MG63 (cell line): ENCODE data around the gene APBA2. TPM values are rescaled to one million over a fixed set of nuclear protein-coding genes. Genes with fewer than 3 reads are reported as not detected.
"Not testable (repeated sequence)": the region's sequence is repeated elsewhere in the genome, so short reads cannot be mapped to it uniquely, and the experiment has no call there.

Source experiments
- DNase-seq: peaks from one replicate; pipeline ENCODE4 v3.0.0-alpha.2; 2020
- H3K27me3 ChIP-seq: fragments of 250-450 bp; sonication (Bioruptor Pico); 2 replicates; pipeline ENCODE4 v1.5.1; 2020; ENCODE audit warnings: mild to moderate bottlenecking, moderate library complexity
- H3K36me3 ChIP-seq: fragments of 250-450 bp; sonication (Bioruptor Pico); 2 replicates; pipeline ENCODE4 v1.5.1; 2020; ENCODE audit warnings: mild to moderate bottlenecking, moderate library complexity
- H3K4me3 ChIP-seq: fragments of 250-450 bp; sonication (Bioruptor Pico); 2 replicates; pipeline ENCODE4 v1.5.1; 2020; ENCODE audit warnings: mild to moderate bottlenecking, moderate library complexity
- H3K9me3 ChIP-seq: fragments of 250-450 bp; sonication (Bioruptor Pico); 2 replicates; pipeline ENCODE4 v1.5.1; 2020; ENCODE audit warnings: mild to moderate bottlenecking, moderate library complexity
- total RNA-seq: library from RNA; depleted of rRNA; stranded (reverse); fragments of >200 nt; shearing (Covaris generic); gene quantifications from 2 replicates; pipeline ENCODE4 v1.2.3, GENCODE V29; 2014; ENCODE audit warnings: low replicate concordance; rRNA removed

Gene APBA2
- total RNA-seq, result 20.0 and 28.0 TPM in 2 replicates

DNA sequence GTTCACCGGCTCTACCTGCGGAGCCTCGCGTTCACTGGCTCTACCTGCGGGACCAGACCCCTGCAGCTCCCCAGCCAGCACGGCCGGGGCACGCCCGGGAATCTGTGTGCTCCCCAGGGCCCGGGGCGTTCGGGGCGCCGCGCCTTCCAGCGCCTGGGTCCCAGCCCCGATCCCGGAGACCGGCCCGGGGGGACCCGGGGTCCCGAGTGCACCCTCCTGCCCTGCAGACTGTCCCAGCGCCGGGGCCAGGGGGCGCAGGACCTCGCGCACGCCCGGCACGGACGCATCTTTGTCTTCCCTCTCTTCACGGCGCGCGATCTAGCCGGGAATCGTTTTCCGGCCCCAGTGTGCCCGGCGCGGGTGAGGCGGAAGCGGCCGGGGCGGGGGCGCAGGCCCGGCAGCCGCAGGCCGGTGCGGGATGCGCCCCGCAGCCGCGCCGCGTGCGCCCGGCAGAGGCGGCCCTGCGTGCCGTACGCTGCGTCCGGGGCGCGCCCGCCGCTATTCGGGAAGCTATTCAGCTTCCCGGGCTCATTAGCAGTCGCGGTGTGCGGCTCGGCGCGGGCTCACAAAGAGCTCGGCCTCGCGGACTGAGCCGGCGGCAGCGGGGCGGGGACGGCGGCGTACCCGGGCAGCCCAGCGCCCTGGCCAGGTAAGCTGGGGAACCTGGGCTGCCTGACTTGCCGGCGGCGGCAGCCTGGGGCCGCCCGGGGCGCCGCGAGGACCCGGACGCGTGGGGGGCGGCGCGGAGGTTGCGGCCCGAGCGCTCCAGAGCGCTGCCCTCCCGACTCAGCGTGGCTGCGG lies at the start of gene APBA2:
APBA2 (plus strand) TSS at position 345 of the 801 bp plus-strand sequence. CDS start 167,911 bp downstream, outside the sequence.
- no peaks in the 10 kb centered on the region for H3K27me3 ChIP-seq
- DNase-seq, result peak; percentile 50

DNA sequence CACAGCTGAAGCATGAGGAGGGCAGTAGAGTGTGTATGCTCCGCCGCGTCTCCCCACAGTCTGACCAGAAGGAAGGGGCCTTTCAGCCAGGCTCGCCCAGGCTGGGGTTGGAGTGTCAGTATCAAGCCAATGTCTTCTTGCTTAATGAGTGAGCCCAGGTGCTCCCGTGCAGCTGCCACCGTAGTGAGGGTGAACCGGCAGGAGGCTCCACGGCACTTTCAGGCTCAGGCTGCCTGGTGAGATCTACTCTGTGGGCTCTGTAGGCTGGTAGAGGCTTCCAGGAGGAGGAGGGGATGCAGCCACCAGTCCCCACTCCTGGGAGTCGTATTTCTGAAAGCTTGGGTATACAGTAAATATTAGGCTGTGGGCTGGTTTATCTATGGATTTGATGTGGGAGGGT lies 45.5 kb upstream of the APBA2 start:
- not testable (repeated sequence) for H3K9me3 ChIP-seq, H3K4me3 ChIP-seq, H3K36me3 ChIP-seq, H3K27me3 ChIP-seq, DNase-seq

More for the DNA sequence above, at the start of gene APBA2:
- Histone ChIP-seq H3K9me3 (no peaks in the 10 kb centered on the region), H3K4me3 (peak within 1 kb of the TSS; percentile 58), H3K36me3 (no peaks in the 10 kb centered on the region)

DNA sequence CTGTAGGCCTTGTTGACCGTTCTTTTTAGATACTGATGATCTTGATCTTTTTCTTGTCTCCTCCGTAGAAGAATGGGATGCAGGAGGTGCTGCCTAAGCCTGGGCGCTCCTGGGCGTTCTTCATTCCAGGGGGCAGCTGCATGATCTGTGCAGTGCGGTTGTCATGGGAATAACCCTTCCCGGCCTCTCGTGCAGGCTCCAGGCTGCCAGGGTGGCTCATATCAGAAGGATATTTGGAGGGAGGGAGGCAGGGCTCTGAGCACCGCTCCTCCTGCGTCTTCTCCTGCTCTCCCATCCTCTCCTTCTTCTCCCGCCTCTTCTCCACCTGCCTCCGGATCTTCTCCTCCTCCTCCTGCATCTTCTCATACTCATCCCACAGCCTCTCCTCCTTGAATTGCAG lies 43.6 kb upstream of the APBA2 start:
- DNase-seq, H3K9me3 ChIP-seq, H3K36me3 ChIP-seq, H3K4me3 ChIP-seq, H3K27me3 ChIP-seq: not testable (repeated sequence)

- not testable (repeated sequence) for H3K27me3 ChIP-seq, H3K4me3 ChIP-seq, DNase-seq, H3K9me3 ChIP-seq, H3K36me3 ChIP-seq
Observed at GRCh38 chr15:28843520-28843919, 42.3 kb upstream of the APBA2 start.

GRCh38 chr15:28844147-28844546 lies 41.6 kb upstream of the APBA2 start:
- DNase-seq, H3K4me3 ChIP-seq, H3K9me3 ChIP-seq, H3K36me3 ChIP-seq, H3K27me3 ChIP-seq: not testable (repeated sequence)

- not testable (repeated sequence) for H3K36me3 ChIP-seq, H3K27me3 ChIP-seq, H3K9me3 ChIP-seq, H3K4me3 ChIP-seq, DNase-seq
Observed at GRCh38 chr15:28847247-28847646, 38.5 kb upstream of the APBA2 start.

- not testable (repeated sequence) for H3K4me3 ChIP-seq, H3K9me3 ChIP-seq, DNase-seq, H3K27me3 ChIP-seq, H3K36me3 ChIP-seq
Observed at GRCh38 chr15:28847959-28848358, 37.8 kb upstream of the APBA2 start.

DNA sequence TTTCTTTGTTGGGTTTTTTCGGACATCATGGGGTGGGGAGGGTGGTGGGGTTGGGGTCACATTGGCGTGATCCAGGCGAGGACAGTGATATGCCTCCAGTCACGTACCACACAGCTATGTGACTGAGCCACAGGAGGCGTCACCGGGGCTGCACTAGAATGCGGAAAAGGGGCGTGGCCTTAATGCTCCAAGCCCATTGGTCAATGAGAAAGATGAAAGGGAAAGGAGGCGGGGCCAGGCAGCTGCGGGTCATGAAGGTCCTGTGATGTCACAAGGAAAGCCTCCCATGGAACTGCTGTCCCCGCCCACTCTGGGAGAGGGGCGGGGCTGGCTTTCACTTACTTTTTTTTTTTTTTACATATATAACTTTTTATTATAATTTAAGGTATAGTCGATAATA lies 37.3 kb upstream of the APBA2 start, which contains the start of gene GOLGA6L7:
GOLGA6L7 (minus strand) TSS at position 124 of the 400 bp plus-strand sequence; CDS start at position 29, 95 bp downstream.
- not testable (repeated sequence) for H3K36me3 ChIP-seq, H3K4me3 ChIP-seq, H3K27me3 ChIP-seq, H3K9me3 ChIP-seq
- peak; percentile 18 for DNase-seq

DNA sequence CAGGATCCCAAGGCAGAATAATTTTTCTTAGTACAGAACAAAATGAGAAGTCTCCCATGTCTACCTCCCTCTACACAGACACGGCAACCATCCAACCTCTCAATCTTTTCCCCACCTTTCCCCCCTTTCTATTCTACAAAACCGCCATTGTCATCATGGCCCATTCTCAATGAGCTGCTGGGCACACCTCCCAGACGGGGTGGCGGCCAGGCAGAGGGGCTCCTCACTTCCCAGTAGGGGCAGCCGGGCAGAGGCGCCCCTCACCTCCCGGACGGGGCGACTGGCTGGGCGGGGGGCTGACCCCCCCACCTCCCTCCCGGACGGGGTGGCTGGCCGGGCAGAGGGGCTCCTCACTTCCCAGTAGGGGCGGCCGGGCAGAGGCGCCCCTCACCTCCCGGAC lies 36.5 kb upstream of the APBA2 start:
- not testable (repeated sequence) for DNase-seq, H3K4me3 ChIP-seq, H3K27me3 ChIP-seq, H3K9me3 ChIP-seq, H3K36me3 ChIP-seq

DNA sequence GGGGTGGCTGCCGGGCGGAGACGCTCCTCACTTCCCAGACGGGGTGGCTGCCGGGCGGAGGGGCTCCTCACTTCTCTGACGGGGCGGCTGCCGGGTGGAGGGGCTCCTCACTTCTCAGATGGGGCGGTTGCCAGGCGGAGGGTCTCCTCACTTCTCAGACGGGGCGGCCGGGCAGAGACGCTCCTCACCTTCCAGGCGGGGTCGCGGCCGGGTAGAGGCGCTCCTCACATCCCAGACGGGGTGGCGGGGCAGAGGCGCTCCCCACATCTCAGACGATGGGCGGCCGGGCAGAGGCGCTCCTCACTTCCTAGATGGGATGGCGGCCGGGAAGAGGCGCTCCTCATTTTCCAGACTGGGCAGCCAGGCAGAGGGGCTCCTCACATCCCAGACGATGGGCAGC lies 36.0 kb upstream of the APBA2 start:
- not testable (repeated sequence) for H3K4me3 ChIP-seq, H3K36me3 ChIP-seq, H3K27me3 ChIP-seq, H3K9me3 ChIP-seq, DNase-seq

- not testable (repeated sequence) for H3K27me3 ChIP-seq, DNase-seq, H3K4me3 ChIP-seq, H3K9me3 ChIP-seq, H3K36me3 ChIP-seq
Observed at GRCh38 chr15:28853654-28854053, 32.1 kb upstream of the APBA2 start.

DNA sequence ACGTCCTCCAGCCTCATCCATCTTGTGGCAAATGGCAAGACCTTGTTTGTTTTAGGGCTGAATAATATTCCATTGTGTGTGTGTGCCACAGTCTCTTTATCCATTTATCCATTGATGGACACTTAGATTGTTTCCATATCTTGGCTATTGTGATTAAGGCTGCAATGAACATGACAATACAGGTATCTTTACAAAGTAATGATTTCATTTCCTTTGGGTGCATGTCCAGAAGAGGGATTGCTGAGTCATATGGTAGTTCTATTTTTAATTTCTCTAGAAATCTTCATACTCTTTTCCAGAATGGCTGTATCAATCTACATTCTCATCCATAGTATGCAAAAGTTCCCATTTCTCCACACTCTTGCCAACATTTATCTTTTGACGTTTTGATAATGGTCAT lies 31.2 kb upstream of the APBA2 start:
- not testable (repeated sequence) for H3K27me3 ChIP-seq, DNase-seq, H3K36me3 ChIP-seq, H3K4me3 ChIP-seq, H3K9me3 ChIP-seq

DNA sequence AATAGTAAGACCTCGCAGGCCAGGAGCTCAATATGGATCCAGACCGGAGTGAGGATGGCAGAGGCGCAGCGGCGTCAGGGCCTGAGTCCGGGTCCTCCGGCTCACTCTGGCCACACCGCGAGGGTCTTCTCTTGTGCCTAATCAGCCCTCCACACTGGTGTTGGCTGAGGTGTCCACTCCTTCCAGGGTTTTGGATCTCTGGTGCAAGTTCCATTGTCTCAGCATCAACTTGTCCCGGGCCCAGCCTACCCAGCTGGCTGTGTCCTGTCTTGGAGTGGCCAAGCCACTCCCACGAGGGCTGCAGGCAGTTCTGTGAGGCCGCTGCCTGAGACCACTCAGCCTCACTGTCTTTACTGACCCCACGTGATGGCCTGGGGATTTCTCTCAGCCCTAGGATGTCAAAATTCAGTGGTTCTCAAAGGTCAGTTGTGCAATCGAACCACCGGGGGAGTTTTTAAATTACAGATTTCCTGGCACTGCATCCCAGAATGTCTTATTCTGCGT lies 24.7 kb upstream of the APBA2 start:
- DNase-seq, result no peak
- Histone ChIP-seq H3K27me3 (no peaks in the 10 kb centered on the region), H3K9me3 (no peaks in the 10 kb centered on the region), H3K36me3 (no peaks in the 10 kb centered on the region), H3K4me3 (no peak overlapping the region)

- H3K27me3 ChIP-seq, H3K9me3 ChIP-seq, H3K36me3 ChIP-seq, H3K4me3 ChIP-seq, DNase-seq: not testable (repeated sequence)
Observed at GRCh38 chr15:28861589-28862293, 24.0 kb upstream of the APBA2 start.

- DNase-seq, result no peak
- no peak overlapping the region for H3K4me3 ChIP-seq
- no peaks in the 10 kb centered on the region for H3K9me3 ChIP-seq
- no peaks in the 10 kb centered on the region for H3K27me3 ChIP-seq
- no peaks in the 10 kb centered on the region for H3K36me3 ChIP-seq
Observed at GRCh38 chr15:28868744-28869345, 16.9 kb upstream of the APBA2 start.

DNA sequence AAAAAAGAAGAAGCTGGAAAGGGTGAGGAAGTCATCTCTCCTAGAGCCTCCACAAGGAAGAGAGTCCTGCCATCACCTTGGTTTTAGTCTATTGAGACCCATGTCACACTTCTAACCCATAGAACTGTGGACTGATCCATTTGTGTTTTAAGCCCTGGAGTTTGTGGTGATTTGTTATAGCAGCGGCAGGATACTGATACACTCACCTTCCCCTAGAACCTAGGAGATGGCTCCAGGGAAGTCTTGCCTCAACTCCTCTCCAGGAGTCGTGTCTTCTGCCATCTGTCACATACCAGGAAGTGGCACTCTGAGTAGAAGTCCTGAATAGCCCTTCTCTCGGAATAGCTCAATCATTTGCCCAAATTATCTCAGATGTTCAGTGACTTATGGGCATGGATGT lies 14.6 kb upstream of the APBA2 start:
- no peak for DNase-seq
- Histone ChIP-seq H3K9me3 (no peaks in the 10 kb centered on the region), H3K27me3 (no peaks in the 10 kb centered on the region), H3K36me3 (no peaks in the 10 kb centered on the region), H3K4me3 (no peak overlapping the region)

- no peak for DNase-seq
- H3K9me3 ChIP-seq, result no peaks in the 10 kb centered on the region
- H3K36me3 ChIP-seq, result no peaks in the 10 kb centered on the region
- no peaks in the 10 kb centered on the region for H3K27me3 ChIP-seq
- no peak overlapping the region for H3K4me3 ChIP-seq
Observed at GRCh38 chr15:28873006-28873405, 12.8 kb upstream of the APBA2 start.
